Osteocyte (in vitro differentiated cells): ENCODE measurements around the gene DOHH. TPM values are rescaled to one million over a fixed set of nuclear protein-coding genes. Genes with fewer than 3 reads are reported as not detected.

Experiments used
- DNase-seq: peaks from one replicate; pipeline ENCODE4 v3.0.0; 2021; ENCODE audit warnings: mixed read lengths; ENCODE audit not compliant: unreplicated experiment; ENCODE audit errors: extremely low spot score
- H3K27ac Mint-ChIP-seq: one replicate; pipeline ENCODE4 v1.8.0; 2021; ENCODE audit warnings: mild to moderate bottlenecking, mixed read lengths; ENCODE audit not compliant: unreplicated experiment
- H3K27me3 Mint-ChIP-seq: one replicate; pipeline ENCODE4 v1.8.0; 2021; ENCODE audit warnings: mixed read lengths; ENCODE audit not compliant: unreplicated experiment
- H3K36me3 Mint-ChIP-seq: one replicate; pipeline ENCODE4 v1.8.0; 2021; ENCODE audit warnings: mixed read lengths; ENCODE audit not compliant: unreplicated experiment
- H3K4me1 Mint-ChIP-seq: one replicate; pipeline ENCODE4 v1.8.0; 2021; ENCODE audit warnings: mixed read lengths; ENCODE audit not compliant: unreplicated experiment
- H3K4me3 Mint-ChIP-seq: one replicate; pipeline ENCODE4 v1.8.0; 2021; ENCODE audit warnings: mild to moderate bottlenecking, moderate library complexity, mixed read lengths; ENCODE audit not compliant: unreplicated experiment
- H3K9me3 Mint-ChIP-seq: one replicate; pipeline ENCODE4 v1.8.0; 2021; ENCODE audit warnings: mixed read lengths; ENCODE audit not compliant: unreplicated experiment
- CTCF ChIP-seq: fragments of 200-600 bp; sonication (generic); IDR thresholded peaks from 2 replicates; pipeline ENCODE4 v1.5.0; 2021; ENCODE audit warnings: antibody characterized with exemption, mild to moderate bottlenecking, moderate library complexity
- total RNA-seq: library from RNA; stranded (reverse); gene quantifications from 2 replicates; pipeline ENCODE4 v1.2.1, GENCODE V29; 2021

DOHH gene
- total RNA-seq, 1 donor from 2014 or later: 10.8 TPM

DNA sequence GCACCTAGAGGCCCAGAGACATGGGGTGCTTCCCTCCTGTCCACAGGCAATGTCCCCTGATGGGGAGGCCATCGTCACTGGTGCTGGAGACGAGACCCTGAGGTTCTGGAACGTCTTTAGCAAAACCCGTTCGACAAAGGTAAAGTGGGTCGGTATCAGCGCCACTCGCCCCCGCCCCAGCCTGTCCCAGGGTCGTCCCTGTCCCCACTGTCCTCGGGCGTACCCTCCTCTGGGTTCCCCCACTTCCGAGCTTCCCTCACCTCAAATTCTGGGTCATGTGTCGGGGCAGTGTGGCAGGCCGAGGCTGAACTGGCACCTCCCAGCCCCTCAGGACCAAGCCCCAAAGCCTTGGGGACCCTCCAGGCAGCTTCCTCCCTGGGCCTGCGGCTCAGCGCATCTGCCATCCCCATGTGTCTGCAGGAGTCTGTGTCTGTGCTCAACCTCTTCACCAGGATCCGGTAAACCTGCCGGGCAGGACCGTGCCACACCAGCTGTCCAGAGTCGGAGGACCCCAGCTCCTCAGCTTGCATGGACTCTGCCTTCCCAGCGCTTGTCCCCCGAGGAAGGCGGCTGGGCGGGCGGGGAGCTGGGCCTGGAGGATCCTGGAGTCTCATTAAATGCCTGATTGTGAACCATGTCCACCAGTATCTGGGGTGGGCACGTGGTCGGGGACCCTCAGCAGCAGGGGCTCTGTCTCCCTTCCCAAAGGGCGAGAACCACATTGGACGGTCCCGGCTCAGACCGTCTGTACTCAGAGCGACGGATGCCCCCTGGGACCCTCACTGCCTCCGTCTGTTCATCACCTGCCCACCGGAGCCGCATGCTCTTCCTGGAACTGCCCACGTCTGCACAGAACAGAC lies 34.1 kb upstream of the DOHH start:
- TF ChIP-seq CTCF: no peak
- H3K36me3 Mint-ChIP-seq: peaks cover 27% of the 10 kb centered on the region
- peaks cover 9% of the 10 kb centered on the region for H3K4me1 Mint-ChIP-seq
- H3K4me3 Mint-ChIP-seq: no peak overlapping the region
- no peak overlapping the region for H3K27ac Mint-ChIP-seq
- DNase-seq: peak; percentile 84
- no peaks in the 10 kb centered on the region for H3K9me3 Mint-ChIP-seq
- no peaks in the 10 kb centered on the region for H3K27me3 Mint-ChIP-seq

DNA sequence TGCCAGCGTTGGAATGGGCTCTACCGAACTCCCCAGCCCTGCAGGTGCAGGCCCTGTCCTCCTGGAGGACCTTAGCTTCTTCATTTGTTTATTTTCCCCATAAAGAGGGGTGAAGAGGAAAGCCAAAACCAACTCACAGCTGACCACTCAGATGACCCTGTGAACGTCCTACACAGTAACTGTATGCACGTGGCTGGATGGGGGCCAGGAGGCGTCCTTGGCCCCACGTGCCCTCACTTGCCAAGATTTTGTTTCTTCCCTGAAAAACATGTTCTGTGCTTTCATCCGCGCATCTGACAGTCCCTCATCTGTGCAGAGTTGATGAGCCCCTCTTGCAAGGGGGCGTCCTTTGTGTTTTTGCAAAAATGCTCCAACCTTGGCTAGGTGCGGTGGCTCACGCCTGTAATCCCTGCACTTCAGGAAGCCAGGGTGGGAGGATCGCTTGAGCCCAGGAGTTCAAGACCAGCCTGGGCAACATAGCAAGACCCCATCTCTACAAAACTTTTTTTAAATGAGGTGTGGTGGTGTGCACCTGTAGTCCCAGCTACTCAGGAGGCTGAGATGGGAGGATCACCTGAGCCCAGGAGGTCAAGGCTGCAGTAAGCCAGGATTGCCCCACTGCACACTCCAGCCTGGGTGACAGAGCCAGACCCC lies 33.2 kb upstream of the DOHH start:
- H3K4me1 Mint-ChIP-seq: peaks cover 4% of the 10 kb centered on the region
- DNase-seq: no peak
- no peaks in the 10 kb centered on the region for H3K27me3 Mint-ChIP-seq
- H3K36me3 Mint-ChIP-seq: peaks cover 22% of the 10 kb centered on the region
- no peak overlapping the region for H3K27ac Mint-ChIP-seq
- H3K4me3 Mint-ChIP-seq: no peak overlapping the region
- no peak for TF ChIP-seq CTCF
- no peaks in the 10 kb centered on the region for H3K9me3 Mint-ChIP-seq

- peaks cover 4% of the 10 kb centered on the region for H3K4me1 Mint-ChIP-seq
- H3K27ac Mint-ChIP-seq: no peak overlapping the region
- H3K36me3 Mint-ChIP-seq: peaks cover 22% of the 10 kb centered on the region
- H3K9me3 Mint-ChIP-seq: no peaks in the 10 kb centered on the region
- H3K27me3 Mint-ChIP-seq: no peaks in the 10 kb centered on the region
- DNase-seq: no peak
- TF ChIP-seq CTCF: no peak
- H3K4me3 Mint-ChIP-seq: no peak overlapping the region
Observed at GRCh38 chr19:3533033-3533432, 32.6 kb upstream of the DOHH start.

DNA sequence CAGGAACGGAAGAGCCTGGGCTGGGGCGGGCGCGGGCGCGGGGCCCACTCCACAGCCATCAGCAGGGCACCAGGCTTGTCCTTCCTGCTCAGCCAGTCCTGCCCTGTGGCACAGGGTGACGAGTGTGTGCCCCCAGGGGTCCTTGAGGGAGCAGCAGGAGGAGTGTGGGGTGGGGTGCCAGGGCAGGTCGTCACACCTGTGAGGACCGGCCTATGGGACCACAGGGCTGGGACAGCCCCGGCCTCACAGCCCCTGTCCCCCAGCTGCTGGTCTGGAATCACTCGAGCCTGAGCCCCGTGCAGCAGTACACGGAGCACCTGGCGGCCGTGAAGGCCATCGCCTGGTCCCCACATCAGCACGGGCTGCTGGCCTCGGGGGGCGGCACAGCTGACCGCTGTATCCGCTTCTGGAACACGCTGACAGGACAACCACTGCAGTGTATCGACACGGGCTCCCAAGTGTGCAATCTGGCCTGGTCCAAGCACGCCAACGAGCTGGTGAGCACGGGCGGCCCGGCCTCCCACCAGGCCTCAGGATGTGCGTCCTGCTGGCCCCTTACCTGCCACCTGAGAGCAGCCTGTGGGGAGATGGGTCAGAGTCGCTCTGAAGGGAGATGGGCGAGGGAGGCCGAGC lies 31.8 kb upstream of the DOHH start:
- Mint-ChIP-seq H3K36me3 (peaks cover 22% of the 10 kb centered on the region), H3K27ac (no peak overlapping the region), H3K4me3 (no peak overlapping the region), H3K27me3 (no peaks in the 10 kb centered on the region), H3K4me1 (peaks cover 2% of the 10 kb centered on the region), H3K9me3 (no peaks in the 10 kb centered on the region)
- no peak for DNase-seq
- no peak for TF ChIP-seq CTCF

DNA sequence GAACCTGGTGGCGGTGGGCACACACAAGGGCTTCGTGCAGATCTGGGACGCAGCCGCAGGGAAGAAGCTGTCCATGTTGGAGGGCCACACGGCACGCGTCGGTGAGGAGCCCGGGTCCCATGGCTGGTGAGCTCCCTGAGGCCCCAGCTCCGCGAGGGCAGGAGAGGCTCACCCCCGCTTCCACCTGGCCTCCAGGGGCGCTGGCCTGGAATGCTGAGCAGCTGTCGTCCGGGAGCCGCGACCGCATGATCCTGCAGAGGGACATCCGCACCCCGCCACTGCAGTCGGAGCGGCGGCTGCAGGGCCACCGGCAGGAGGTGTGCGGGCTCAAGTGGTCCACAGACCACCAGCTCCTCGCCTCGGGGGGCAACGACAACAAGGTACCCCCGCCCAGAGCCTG lies 31.2 kb upstream of the DOHH start:
- Mint-ChIP-seq H3K9me3 (no peaks in the 10 kb centered on the region), H3K4me1 (peaks cover 2% of the 10 kb centered on the region), H3K27ac (no peak overlapping the region), H3K36me3 (peaks cover 24% of the 10 kb centered on the region), H3K4me3 (no peak overlapping the region), H3K27me3 (no peaks in the 10 kb centered on the region)
- TF ChIP-seq CTCF: no peak
- DNase-seq: no peak
